MM.1S (cell line): Measurements from ENCODE around the gene PRSS16.

Experiments used
- DNase-seq: peaks from one replicate; pipeline ENCODE4 v3.0.0-alpha.2; 2015
- H2AFZ ChIP-seq: fragments of 300-600 bp; sonication (generic); 2 replicates; pipeline ENCODE4 v1.6.0; 2016; ENCODE audit warnings: antibody characterized with exemption, low read length
- H3F3A ChIP-seq: fragments of 300-600 bp; sonication (generic); 2 replicates; pipeline ENCODE4 v1.6.1; 2016; ENCODE audit warnings: mild to moderate bottlenecking, antibody characterized with exemption, low read length, moderate library complexity, mixed read lengths; ENCODE audit not compliant: insufficient read depth
- H3K27ac ChIP-seq: fragments of 300-600 bp; sonication (generic); 2 replicates; pipeline ENCODE4 v1.5.1; 2016; ENCODE audit warnings: mild to moderate bottlenecking, low read length
- H3K27me3 ChIP-seq: fragments of 300-600 bp; sonication (generic); replicated peaks from 2 replicates; pipeline ENCODE4 v1.6.0; 2016; ENCODE audit warnings: low read length; ENCODE audit not compliant: insufficient read depth
- H3K36me3 ChIP-seq: fragments of 300-600 bp; sonication (generic); replicated peaks from 2 replicates; pipeline ENCODE4 v1.6.1; 2016; ENCODE audit warnings: mild to moderate bottlenecking, low read length, mixed read lengths; ENCODE audit not compliant: insufficient read depth
- H3K4me1 ChIP-seq: fragments of 300-600 bp; sonication (generic); 2 replicates; pipeline ENCODE4 v1.6.1; 2016; ENCODE audit warnings: low read length, mixed read lengths
- H3K4me2 ChIP-seq: fragments of 300-600 bp; sonication (generic); 2 replicates; pipeline ENCODE4 v1.6.0; 2016; ENCODE audit warnings: low read depth, low read length
- H3K4me3 ChIP-seq: fragments of 300-600 bp; sonication (generic); 2 replicates; pipeline ENCODE4 v1.5.1; 2016; ENCODE audit warnings: low read length, mixed read lengths
- H3K79me2 ChIP-seq: fragments of 300-600 bp; sonication (generic); 2 replicates; pipeline ENCODE4 v1.6.1; 2016; ENCODE audit warnings: mixed run types, low read length, mixed read lengths
- H3K9ac ChIP-seq: fragments of 300-600 bp; sonication (generic); 2 replicates; pipeline ENCODE4 v1.6.1; 2016; ENCODE audit warnings: low read length, mixed read lengths
- H3K9me2 ChIP-seq: fragments of 300-600 bp; sonication (generic); replicated peaks from 2 replicates; pipeline ENCODE4 v1.6.1; 2016; ENCODE audit warnings: mild to moderate bottlenecking, low read length, mixed read lengths; ENCODE audit not compliant: insufficient read depth
- H3K9me3 ChIP-seq: fragments of 300-600 bp; sonication (generic); replicated peaks from 2 replicates; pipeline ENCODE4 v1.6.1; 2016; ENCODE audit warnings: mild to moderate bottlenecking, low read length, mixed read lengths; ENCODE audit not compliant: insufficient read depth
- H4K20me1 ChIP-seq: fragments of 300-600 bp; sonication (generic); 2 replicates; pipeline ENCODE4 v1.6.1; 2016; ENCODE audit warnings: mild to moderate bottlenecking, low read length, moderate library complexity, mixed read lengths; ENCODE audit not compliant: insufficient read depth
- EZH2 ChIP-seq: fragments of 300-600 bp; sonication (generic); optimal IDR thresholded peaks from 2 replicates; pipeline ENCODE3; 2017; ENCODE audit warnings: low read depth, mild to moderate bottlenecking, antibody characterized with exemption, low read length, mixed read lengths
- EZH2phosphoT487 ChIP-seq: fragments of 300-600 bp; sonication (generic); IDR thresholded peaks from 2 replicates; pipeline ENCODE4 v1.6.1; 2018; ENCODE audit warnings: antibody characterized with exemption, low read length
- TF ChIP-seq, protein P1 (sequence below): fragments of 300-600 bp; sonication (generic); IDR thresholded peaks from 2 replicates; pipeline ENCODE4 v1.5.1; 2016; ENCODE audit warnings: antibody characterized with exemption, low read length, mixed read lengths

The PRSS16 gene

DNA sequence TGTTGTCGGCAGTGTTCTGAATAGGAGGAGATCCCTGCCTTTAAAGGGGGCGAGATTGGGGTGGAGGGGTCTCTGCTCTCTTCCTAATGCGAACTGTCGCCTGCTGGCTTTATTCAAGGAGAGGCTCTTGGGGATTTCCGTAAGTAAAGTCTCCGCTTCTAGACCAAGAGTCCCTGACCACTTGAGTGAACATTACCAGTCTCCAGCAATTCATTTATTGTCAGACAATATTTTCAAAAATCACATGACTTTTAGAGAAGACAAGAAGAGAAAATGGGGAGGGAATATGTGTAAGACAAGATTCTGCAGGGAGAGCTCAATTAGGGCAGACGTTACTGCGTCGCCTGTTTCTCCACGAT is 43.3 kb downstream of the PRSS16 start:
- Histone ChIP-seq H3K36me3 (no peaks in the 10 kb centered on the region), H3K9me2 (no peaks in the 10 kb centered on the region), H3F3A (no peaks in the 10 kb centered on the region), H3K9me3 (no peaks in the 10 kb centered on the region), H2AFZ (no peak overlapping the region), H3K4me2 (no peak overlapping the region), H3K4me1 (no peaks in the 10 kb centered on the region), H3K4me3 (no peak overlapping the region), H3K9ac (no peak overlapping the region), H3K27me3 (peaks cover 6% of the 10 kb centered on the region; the same call in 1 of the 2 replicates), H3K79me2 (no peaks in the 10 kb centered on the region), H4K20me1 (no peaks in the 10 kb centered on the region), H3K27ac (no peak overlapping the region)
- DNase-seq: no peak
- TF ChIP-seq EZH2: no peak

DNA sequence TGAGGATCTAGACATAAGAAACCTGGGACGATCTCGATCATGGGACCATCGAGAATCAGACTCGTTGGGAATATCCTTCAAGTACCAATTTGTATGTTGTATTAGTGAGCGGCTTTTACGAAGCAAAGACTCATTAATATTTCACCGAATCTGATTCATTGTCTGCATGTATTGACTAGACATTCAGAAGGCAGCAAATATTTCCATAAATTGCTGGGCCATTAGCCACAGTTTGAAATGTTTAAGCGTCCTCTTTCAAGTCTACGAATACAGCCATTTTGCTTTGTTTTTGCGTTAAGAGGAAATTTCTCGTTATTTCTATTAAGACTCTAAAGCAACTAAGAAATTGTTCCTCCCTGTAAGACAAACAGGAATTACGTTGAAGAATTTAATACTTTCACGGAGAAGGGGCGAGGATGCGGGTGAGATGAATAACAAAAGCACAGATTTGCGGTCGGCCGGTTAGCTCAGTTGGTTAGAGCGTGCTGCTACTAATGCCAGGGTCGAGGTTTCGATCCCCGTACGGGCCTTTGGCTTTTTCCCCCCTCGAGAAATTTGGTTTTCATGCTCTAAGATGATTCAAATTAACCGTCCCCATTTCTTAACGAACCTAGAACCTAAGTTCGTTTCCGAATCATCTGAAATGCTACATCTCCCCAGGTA is 46.1 kb downstream of the PRSS16 start:
- no peaks in the 10 kb centered on the region for H3K36me3 ChIP-seq
- no peaks in the 10 kb centered on the region for H3K79me2 ChIP-seq
- H3K4me3 ChIP-seq: no peak overlapping the region
- no peak overlapping the region for H3K27ac ChIP-seq
- no peaks in the 10 kb centered on the region for H4K20me1 ChIP-seq
- H3K9me2 ChIP-seq: no peaks in the 10 kb centered on the region
- TF ChIP-seq EZH2 (no peak), EZH2phosphoT487 (no peak)
- TF ChIP-seq, protein P1, sequence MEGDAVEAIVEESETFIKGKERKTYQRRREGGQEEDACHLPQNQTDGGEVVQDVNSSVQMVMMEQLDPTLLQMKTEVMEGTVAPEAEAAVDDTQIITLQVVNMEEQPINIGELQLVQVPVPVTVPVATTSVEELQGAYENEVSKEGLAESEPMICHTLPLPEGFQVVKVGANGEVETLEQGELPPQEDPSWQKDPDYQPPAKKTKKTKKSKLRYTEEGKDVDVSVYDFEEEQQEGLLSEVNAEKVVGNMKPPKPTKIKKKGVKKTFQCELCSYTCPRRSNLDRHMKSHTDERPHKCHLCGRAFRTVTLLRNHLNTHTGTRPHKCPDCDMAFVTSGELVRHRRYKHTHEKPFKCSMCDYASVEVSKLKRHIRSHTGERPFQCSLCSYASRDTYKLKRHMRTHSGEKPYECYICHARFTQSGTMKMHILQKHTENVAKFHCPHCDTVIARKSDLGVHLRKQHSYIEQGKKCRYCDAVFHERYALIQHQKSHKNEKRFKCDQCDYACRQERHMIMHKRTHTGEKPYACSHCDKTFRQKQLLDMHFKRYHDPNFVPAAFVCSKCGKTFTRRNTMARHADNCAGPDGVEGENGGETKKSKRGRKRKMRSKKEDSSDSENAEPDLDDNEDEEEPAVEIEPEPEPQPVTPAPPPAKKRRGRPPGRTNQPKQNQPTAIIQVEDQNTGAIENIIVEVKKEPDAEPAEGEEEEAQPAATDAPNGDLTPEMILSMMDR: no peak
- H3K9me3 ChIP-seq: no peaks in the 10 kb centered on the region
- H3K4me2 ChIP-seq: no peak overlapping the region
- H2AFZ ChIP-seq: no peak overlapping the region
- peaks cover 6% of the 10 kb centered on the region; the same call in 1 of the 2 replicates for H3K27me3 ChIP-seq
- H3K9ac ChIP-seq: no peak overlapping the region
- no peak for DNase-seq
- no peaks in the 10 kb centered on the region for H3K4me1 ChIP-seq
- H3F3A ChIP-seq: no peaks in the 10 kb centered on the region

DNA sequence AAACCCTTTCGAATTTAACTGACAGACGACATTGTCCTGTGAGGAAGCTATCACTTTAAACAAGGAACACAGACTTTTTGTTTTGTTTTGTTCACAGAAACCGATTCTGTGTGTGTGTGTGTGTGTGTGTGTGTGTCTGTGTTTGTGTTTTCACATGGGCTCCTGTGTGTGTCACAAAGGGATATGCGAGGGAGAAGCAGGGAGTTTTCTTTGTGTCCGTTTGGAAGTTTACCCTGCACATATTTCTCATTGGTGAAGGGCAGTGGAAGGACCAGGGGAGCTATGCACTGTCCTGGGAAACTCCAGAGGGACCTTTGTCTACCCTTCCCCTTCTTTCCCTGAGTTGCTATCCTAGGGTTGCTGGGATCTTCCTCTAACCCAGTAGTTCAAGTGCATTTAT is 46.9 kb downstream of the PRSS16 start:
- Histone ChIP-seq H3K9me2 (no peaks in the 10 kb centered on the region), H4K20me1 (no peaks in the 10 kb centered on the region), H2AFZ (no peak overlapping the region), H3K27ac (no peak overlapping the region), H3K9ac (no peak overlapping the region), H3F3A (no peaks in the 10 kb centered on the region), H3K9me3 (no peaks in the 10 kb centered on the region), H3K4me1 (no peaks in the 10 kb centered on the region), H3K4me3 (no peak overlapping the region), H3K27me3 (peaks cover 6% of the 10 kb centered on the region; the same call in 1 of the 2 replicates), H3K36me3 (no peaks in the 10 kb centered on the region), H3K79me2 (no peaks in the 10 kb centered on the region), H3K4me2 (no peak overlapping the region)
- no peak for TF ChIP-seq EZH2phosphoT487
- TF ChIP-seq, protein P1: no peak
- TF ChIP-seq EZH2: no peak
- no peak for DNase-seq
